ENCODE measurements around the gene KCNK4. TPM values are rescaled to one million over a fixed set of nuclear protein-coding genes. Genes with fewer than 3 reads are reported as not detected.

KCNK4 gene
- total and polyA plus RNA-seq, 2 of the 13 experiments (the other 11 are each of a cell fraction or from before 2014, with no cell fraction given), result not detected

GRCh38 chr11:64269540-64270220, 21.4 kb upstream of the KCNK4 start (continued):
- TF ChIP-seq ZNF501 (CRISPR knock-in tag; IDR thresholded peaks at IDR 0.05) (peak; percentile 97), TOE1 (CRISPR knock-in tag; IDR thresholded peaks at IDR 0.05) (0 out of 2 replicates have a peak, but pooled peaks have one; percentile 72), ZNF317 (CRISPR knock-in tag; IDR thresholded peaks at IDR 0.05) (0 out of 2 replicates have a peak, but pooled peaks have one; percentile 14), ATF7-NPFF (CRISPR knock-in tag; IDR thresholded peaks at IDR 0.05; ENCODE audit: low read depth) (peak; percentile 42; the same call in 1 of the 2 replicates), RFX5 (IDR thresholded peaks at IDR 0.05; ENCODE audit: low read depth, low read length) (no peak), DNMT1 (CRISPR knock-in tag; IDR thresholded peaks at IDR 0.05) (no peak), REPIN1 (CRISPR knock-in tag; IDR thresholded peaks at IDR 0.05; ENCODE audit: borderline replicate concordance, low read depth) (peak; percentile 31; the same call in 1 of the 2 replicates), ZNF34 (CRISPR knock-in tag; IDR thresholded peaks at IDR 0.05; ENCODE audit: borderline replicate concordance) (no peak), ZSCAN5A (CRISPR knock-in tag; IDR thresholded peaks at IDR 0.05; ENCODE audit: borderline replicate concordance) (no peak), ZNF337 (CRISPR knock-in tag; IDR thresholded peaks at IDR 0.05; ENCODE audit: borderline replicate concordance, low read depth) (no peak), ZNF292 (CRISPR knock-in tag; IDR thresholded peaks at IDR 0.05; ENCODE audit: borderline replicate concordance, low read depth) (no peak), MTF2 (CRISPR knock-in tag; IDR thresholded peaks at IDR 0.05; ENCODE audit: borderline replicate concordance) (peak; percentile 92; the same call in 1 of the 2 replicates), ZBTB20 (CRISPR knock-in tag; IDR thresholded peaks at IDR 0.05; ENCODE audit: borderline replicate concordance, low read depth) (no peak), SP4 (CRISPR knock-in tag; IDR thresholded peaks at IDR 0.05) (peak; percentile 95)
- TF ChIP-seq, protein P1, sequence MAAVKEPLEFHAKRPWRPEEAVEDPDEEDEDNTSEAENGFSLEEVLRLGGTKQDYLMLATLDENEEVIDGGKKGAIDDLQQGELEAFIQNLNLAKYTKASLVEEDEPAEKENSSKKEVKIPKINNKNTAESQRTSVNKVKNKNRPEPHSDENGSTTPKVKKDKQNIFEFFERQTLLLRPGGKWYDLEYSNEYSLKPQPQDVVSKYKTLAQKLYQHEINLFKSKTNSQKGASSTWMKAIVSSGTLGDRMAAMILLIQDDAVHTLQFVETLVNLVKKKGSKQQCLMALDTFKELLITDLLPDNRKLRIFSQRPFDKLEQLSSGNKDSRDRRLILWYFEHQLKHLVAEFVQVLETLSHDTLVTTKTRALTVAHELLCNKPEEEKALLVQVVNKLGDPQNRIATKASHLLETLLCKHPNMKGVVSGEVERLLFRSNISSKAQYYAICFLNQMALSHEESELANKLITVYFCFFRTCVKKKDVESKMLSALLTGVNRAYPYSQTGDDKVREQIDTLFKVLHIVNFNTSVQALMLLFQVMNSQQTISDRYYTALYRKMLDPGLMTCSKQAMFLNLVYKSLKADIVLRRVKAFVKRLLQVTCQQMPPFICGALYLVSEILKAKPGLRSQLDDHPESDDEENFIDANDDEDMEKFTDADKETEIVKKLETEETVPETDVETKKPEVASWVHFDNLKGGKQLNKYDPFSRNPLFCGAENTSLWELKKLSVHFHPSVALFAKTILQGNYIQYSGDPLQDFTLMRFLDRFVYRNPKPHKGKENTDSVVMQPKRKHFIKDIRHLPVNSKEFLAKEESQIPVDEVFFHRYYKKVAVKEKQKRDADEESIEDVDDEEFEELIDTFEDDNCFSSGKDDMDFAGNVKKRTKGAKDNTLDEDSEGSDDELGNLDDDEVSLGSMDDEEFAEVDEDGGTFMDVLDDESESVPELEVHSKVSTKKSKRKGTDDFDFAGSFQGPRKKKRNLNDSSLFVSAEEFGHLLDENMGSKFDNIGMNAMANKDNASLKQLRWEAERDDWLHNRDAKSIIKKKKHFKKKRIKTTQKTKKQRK (IDR thresholded peaks at IDR 0.05; ENCODE audit: low read length), result no peak
- TF ChIP-seq, protein P2, sequence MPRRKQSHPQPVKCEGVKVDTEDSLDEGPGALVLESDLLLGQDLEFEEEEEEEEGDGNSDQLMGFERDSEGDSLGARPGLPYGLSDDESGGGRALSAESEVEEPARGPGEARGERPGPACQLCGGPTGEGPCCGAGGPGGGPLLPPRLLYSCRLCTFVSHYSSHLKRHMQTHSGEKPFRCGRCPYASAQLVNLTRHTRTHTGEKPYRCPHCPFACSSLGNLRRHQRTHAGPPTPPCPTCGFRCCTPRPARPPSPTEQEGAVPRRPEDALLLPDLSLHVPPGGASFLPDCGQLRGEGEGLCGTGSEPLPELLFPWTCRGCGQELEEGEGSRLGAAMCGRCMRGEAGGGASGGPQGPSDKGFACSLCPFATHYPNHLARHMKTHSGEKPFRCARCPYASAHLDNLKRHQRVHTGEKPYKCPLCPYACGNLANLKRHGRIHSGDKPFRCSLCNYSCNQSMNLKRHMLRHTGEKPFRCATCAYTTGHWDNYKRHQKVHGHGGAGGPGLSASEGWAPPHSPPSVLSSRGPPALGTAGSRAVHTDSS (CRISPR knock-in tag; conservative IDR thresholded peaks at IDR 0.05), result no peak
- TF ChIP-seq, protein P3, sequence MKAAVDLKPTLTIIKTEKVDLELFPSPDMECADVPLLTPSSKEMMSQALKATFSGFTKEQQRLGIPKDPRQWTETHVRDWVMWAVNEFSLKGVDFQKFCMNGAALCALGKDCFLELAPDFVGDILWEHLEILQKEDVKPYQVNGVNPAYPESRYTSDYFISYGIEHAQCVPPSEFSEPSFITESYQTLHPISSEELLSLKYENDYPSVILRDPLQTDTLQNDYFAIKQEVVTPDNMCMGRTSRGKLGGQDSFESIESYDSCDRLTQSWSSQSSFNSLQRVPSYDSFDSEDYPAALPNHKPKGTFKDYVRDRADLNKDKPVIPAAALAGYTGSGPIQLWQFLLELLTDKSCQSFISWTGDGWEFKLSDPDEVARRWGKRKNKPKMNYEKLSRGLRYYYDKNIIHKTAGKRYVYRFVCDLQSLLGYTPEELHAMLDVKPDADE (CRISPR knock-in tag; IDR thresholded peaks at IDR 0.05), result no peak; the same call in 1 of the 2 replicates

Measured in HepG2 (cell line).